SK-N-SH (cell line): Measurements from ENCODE around the gene PBX3. TPM values are rescaled to one million over a fixed set of nuclear protein-coding genes. Genes with fewer than 3 reads are reported as not detected.

Source experiments
- CTCF ChIA-PET: fragments of 300-600, 350-600 bp; formaldehyde crosslinking; extraction: SDS; loops from one replicate; lab custom pipeline; 2021; lab: Yijun Ruan, JAX
- POLR2A ChIA-PET: fragments of 350-600 bp; sonication (Branson Sonifier 250); formaldehyde crosslinking; extraction: SDS; loops from one replicate; lab custom pipeline; 2020; ENCODE audit warnings: antibody characterized with exemption, inconsistent platforms; lab: Yijun Ruan, JAX
- DNase-seq: peaks from one replicate; pipeline ENCODE4 v3.0.0; 2012
- H2AFZ ChIP-seq: fragments of 200-600 bp; sonication (generic); 2 replicates; pipeline ENCODE4 v1.8.1; 2016; ENCODE audit warnings: antibody characterized with exemption, mild to moderate bottlenecking, low read depth
- H3F3A ChIP-seq: fragments of 200-600 bp; sonication (generic); replicated peaks from 2 replicates; pipeline ENCODE3; 2016; ENCODE audit warnings: antibody characterized with exemption, mild to moderate bottlenecking; ENCODE audit not compliant: insufficient read depth
- H3K27ac ChIP-seq, 2 experiments: fragments of 200-500 bp in 1 of 2; fragments of 200-600 bp in 1 of 2; sonication (Bioruptor generic) in 1 of 2; sonication (generic), shearing (Covaris generic) in 1 of 2; 2 replicates each; pipeline versions ENCODE4 v1.5.1 to v1.6.1; 2014 to 2016; ENCODE audit warnings: low read depth in 2 of 2, inconsistent platforms in 1 of 2, low read length in 1 of 2, mild to moderate bottlenecking in 1 of 2, mixed read lengths in 1 of 2
- H3K27me3 ChIP-seq: fragments of 200-600 bp; sonication (generic), shearing (Covaris generic); 2 replicates; pipeline ENCODE4 v1.6.1; 2016; ENCODE audit warnings: mixed run types; ENCODE audit not compliant: insufficient read depth
- H3K36me3 ChIP-seq, 2 experiments: fragments of 200-500 bp in 1 of 2; fragments of 200-600 bp in 1 of 2; sonication (Bioruptor generic) in 1 of 2; sonication (generic) in 1 of 2; replicated peaks in 1 of 2; 2 replicates each; pipeline versions ENCODE3 to v1.5.1; 2014 to 2016; ENCODE audit warnings: low read length in 1 of 2, mild to moderate bottlenecking in 1 of 2; ENCODE audit not compliant: insufficient read depth in 2 of 2, control insufficient read depth in 1 of 2
- H3K4me1 ChIP-seq, 2 experiments: fragments of 200-500 bp in 1 of 2; fragments of 200-600 bp in 1 of 2; sonication (Bioruptor generic) in 1 of 2; sonication (generic), shearing (Covaris generic) in 1 of 2; 2 replicates each; pipeline versions ENCODE4 v1.5.1 to v1.6.1; 2014 to 2016; ENCODE audit warnings: low read depth in 1 of 2, low read length in 1 of 2, mixed run types in 1 of 2; ENCODE audit not compliant: insufficient read depth in 2 of 2, control insufficient read depth in 1 of 2
- H3K4me2 ChIP-seq: fragments of 200-600 bp; sonication (generic), shearing (Covaris generic); 2 replicates; pipeline ENCODE4 v1.6.1; 2017; ENCODE audit warnings: mixed run types
- H3K4me3 ChIP-seq, 2 experiments: fragments of 200-500 bp in 1 of 2; fragments of 200-600 bp in 1 of 2; sonication (Bioruptor generic) in 1 of 2; sonication (generic), shearing (Covaris generic) in 1 of 2; 2 replicates each; pipeline versions ENCODE4 v1.5.1 to v1.8.1; 2014 to 2016; ENCODE audit warnings: low read depth in 2 of 2, inconsistent platforms in 1 of 2, low read length in 1 of 2, mild to moderate bottlenecking in 1 of 2, mixed read lengths in 1 of 2, moderate library complexity in 1 of 2
- H3K79me2 ChIP-seq: fragments of 200-600 bp; sonication (generic); 2 replicates; pipeline ENCODE4 v1.8.1; 2017; ENCODE audit warnings: mild to moderate bottlenecking; ENCODE audit not compliant: insufficient read depth
- H3K9ac ChIP-seq: fragments of 200-600 bp; sonication (generic); 2 replicates; pipeline ENCODE4 v1.6.1; 2017; ENCODE audit warnings: mixed run types
- H3K9me2 ChIP-seq: fragments of 200-600 bp; sonication (generic); 2 replicates; pipeline ENCODE4 v1.6.1; 2017; ENCODE audit warnings: mixed run types
- H3K9me3 ChIP-seq: fragments of 200-600 bp; sonication (generic); 2 replicates; pipeline ENCODE4 v1.6.1; 2017; ENCODE audit warnings: mixed run types, mild to moderate bottlenecking, moderate library complexity
- H4K20me1 ChIP-seq: fragments of 200-600 bp; sonication (generic); 2 replicates; pipeline ENCODE4 v1.6.1; 2017; ENCODE audit warnings: mild to moderate bottlenecking, mixed run types; ENCODE audit not compliant: insufficient read depth
- GATA2 ChIP-seq: sonication (generic); formaldehyde crosslinking; IDR thresholded peaks from 2 replicates; pipeline ENCODE4 v1.5.0; 2020; ENCODE audit warnings: mild to moderate bottlenecking, missing genetic modification reagents
- MXI1 ChIP-seq: IDR thresholded peaks from 2 replicates; pipeline ENCODE4 v1.6.1; 2012; ENCODE audit warnings: mild to moderate bottlenecking, low read depth, low read length, improper control_type of control experiment
- NFIC ChIP-seq: IDR thresholded peaks from 2 replicates; pipeline ENCODE4 v1.4.0; 2012; ENCODE audit warnings: borderline replicate concordance
- RAD21 ChIP-seq: IDR thresholded peaks from 2 replicates; pipeline ENCODE4 v1.6.1; 2012; ENCODE audit warnings: mild to moderate bottlenecking, low read length
- REST ChIP-seq: IDR thresholded peaks from 2 replicates; pipeline ENCODE4 v1.6.1; 2012; ENCODE audit warnings: mild to moderate bottlenecking, low read depth, low read length, moderate library complexity
- SMC3 ChIP-seq: IDR thresholded peaks from 2 replicates; pipeline ENCODE4 v1.6.1; 2012; ENCODE audit warnings: low read depth, low read length, improper control_type of control experiment
- USF1 ChIP-seq: IDR thresholded peaks from 2 replicates; pipeline ENCODE4 v1.4.0; 2012; ENCODE audit warnings: low read depth, borderline replicate concordance
- WGBS: methylation state at CpG from one replicate; pipeline ENCODE4 v1.1.6; 2017; ENCODE audit warnings: low lambda C conversion rate; 5-methylcytosine and 5-hydroxymethylcytosine counted together
- polyA plus RNA-seq, 3 experiments: library from polyadenylated mRNA; depleted of rRNA; stranded (reverse); fragments of >200 nt; gene quantifications; 2 replicates each; pipeline ENCODE4 v1.2.3, GENCODE V29; 2012
- TF ChIP-seq, protein P1 (sequence below): fragments of 150-350 bp; IDR thresholded peaks from 2 replicates; pipeline ENCODE4 v1.6.1; 2016; ENCODE audit warnings: mild to moderate bottlenecking, low read depth, low read length
- TF ChIP-seq, protein P2 (sequence below): IDR thresholded peaks from 2 replicates; pipeline ENCODE4; 2012

The PBX3 gene
- polyA plus RNA-seq, 1 of the 3 experiments (the other 2 are of a cell fraction): 73.0 TPM

GRCh38 chr9:125977223-125977622 lies 230.1 kb downstream of the PBX3 start:
- H3K9me2 ChIP-seq: no peaks in the 10 kb centered on the region
- no peak overlapping the region for H3K27ac ChIP-seq
- H3K79me2 ChIP-seq: no peaks in the 10 kb centered on the region
- no peak for DNase-seq
- no peaks in the 10 kb centered on the region for H3F3A ChIP-seq
- H4K20me1 ChIP-seq: no peaks in the 10 kb centered on the region
- H3K9ac ChIP-seq: no peak overlapping the region
- no peak overlapping the region for H3K4me2 ChIP-seq
- TF ChIP-seq SMC3 (no peak), RAD21 (no peak), GATA2 (no peak), USF1 (no peak), NFIC (no peak), REST (no peak)
- TF ChIP-seq, protein P1, sequence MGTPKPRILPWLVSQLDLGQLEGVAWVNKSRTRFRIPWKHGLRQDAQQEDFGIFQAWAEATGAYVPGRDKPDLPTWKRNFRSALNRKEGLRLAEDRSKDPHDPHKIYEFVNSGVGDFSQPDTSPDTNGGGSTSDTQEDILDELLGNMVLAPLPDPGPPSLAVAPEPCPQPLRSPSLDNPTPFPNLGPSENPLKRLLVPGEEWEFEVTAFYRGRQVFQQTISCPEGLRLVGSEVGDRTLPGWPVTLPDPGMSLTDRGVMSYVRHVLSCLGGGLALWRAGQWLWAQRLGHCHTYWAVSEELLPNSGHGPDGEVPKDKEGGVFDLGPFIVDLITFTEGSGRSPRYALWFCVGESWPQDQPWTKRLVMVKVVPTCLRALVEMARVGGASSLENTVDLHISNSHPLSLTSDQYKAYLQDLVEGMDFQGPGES: no peak
- TF ChIP-seq, protein P2, sequence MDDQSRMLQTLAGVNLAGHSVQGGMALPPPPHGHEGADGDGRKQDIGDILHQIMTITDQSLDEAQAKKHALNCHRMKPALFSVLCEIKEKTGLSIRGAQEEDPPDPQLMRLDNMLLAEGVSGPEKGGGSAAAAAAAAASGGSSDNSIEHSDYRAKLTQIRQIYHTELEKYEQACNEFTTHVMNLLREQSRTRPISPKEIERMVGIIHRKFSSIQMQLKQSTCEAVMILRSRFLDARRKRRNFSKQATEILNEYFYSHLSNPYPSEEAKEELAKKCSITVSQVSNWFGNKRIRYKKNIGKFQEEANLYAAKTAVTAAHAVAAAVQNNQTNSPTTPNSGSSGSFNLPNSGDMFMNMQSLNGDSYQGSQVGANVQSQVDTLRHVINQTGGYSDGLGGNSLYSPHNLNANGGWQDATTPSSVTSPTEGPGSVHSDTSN: no peak
- TF ChIP-seq, all 33 proteins: peak for 0
- H3K4me1 ChIP-seq: peaks cover 0 to 3% of the 10 kb centered on the region in 2 experiments; a peak in 1 of 4 replicates
- no peak overlapping the region for H3K4me3 ChIP-seq
- peaks cover 11% of the 10 kb centered on the region for H3K9me3 ChIP-seq
- no peaks in the 10 kb centered on the region for H3K36me3 ChIP-seq
- no peak overlapping the region for H2AFZ ChIP-seq
- no peaks in the 10 kb centered on the region for H3K27me3 ChIP-seq
- ChIA-PET POLR2A (no interaction called here), CTCF (interaction anchor here (1.0 kb wide), 1 partner anchor 102 kb away, joined by 4 read pairs; no protein-coding TSS in a partner anchor)

- ChIA-PET POLR2A (no interaction called here), CTCF (no interaction called here)
- 35% methylated on average over 1 of the region's 1 CpG for WGBS
- Histone ChIP-seq H3K9me2 (no peaks in the 10 kb centered on the region), H3K79me2 (no peaks in the 10 kb centered on the region), H2AFZ (no peak overlapping the region), H3K27me3 (no peaks in the 10 kb centered on the region), H3K4me1 (peaks cover 0 to 2% of the 10 kb centered on the region in 2 experiments; a peak in 1 of 4 replicates), H3K9ac (no peak overlapping the region), H3K36me3 (no peaks in the 10 kb centered on the region), H3K4me2 (no peak overlapping the region), H3K9me3 (peaks cover 11% of the 10 kb centered on the region), H3K4me3 (no peak overlapping the region), H4K20me1 (no peaks in the 10 kb centered on the region), H3K27ac (no peak overlapping the region), H3F3A (no peaks in the 10 kb centered on the region)
- DNase-seq: no peak
- TF ChIP-seq MXI1 (no peak), REST (no peak)
Measured at GRCh38 chr9:125979383-125979782, 232.2 kb downstream of the PBX3 start.
